SK-N-SH (cell line): ENCODE data around the gene TAF1B. TPM values are rescaled to one million over a fixed set of nuclear protein-coding genes. Genes with fewer than 3 reads are reported as not detected.

Source experiments
- CTCF ChIA-PET: fragments of 300-600, 350-600 bp; formaldehyde crosslinking; extraction: SDS; loops from one replicate; lab custom pipeline; 2021; lab: Yijun Ruan, JAX
- POLR2A ChIA-PET: fragments of 350-600 bp; sonication (Branson Sonifier 250); formaldehyde crosslinking; extraction: SDS; loops from one replicate; lab custom pipeline; 2020; ENCODE audit warnings: antibody characterized with exemption, inconsistent platforms; lab: Yijun Ruan, JAX
- DNase-seq: peaks from one replicate; pipeline ENCODE4 v3.0.0; 2012
- H2AFZ ChIP-seq: fragments of 200-600 bp; sonication (generic); 2 replicates; pipeline ENCODE4 v1.8.1; 2016; ENCODE audit warnings: antibody characterized with exemption, mild to moderate bottlenecking, low read depth
- H3F3A ChIP-seq: fragments of 200-600 bp; sonication (generic); replicated peaks from 2 replicates; pipeline ENCODE3; 2016; ENCODE audit warnings: antibody characterized with exemption, mild to moderate bottlenecking; ENCODE audit not compliant: insufficient read depth
- H3K27ac ChIP-seq, 2 experiments: fragments of 200-500 bp in 1 of 2; fragments of 200-600 bp in 1 of 2; sonication (Bioruptor generic) in 1 of 2; sonication (generic), shearing (Covaris generic) in 1 of 2; 2 replicates each; pipeline versions ENCODE4 v1.5.1 to v1.6.1; 2014 to 2016; ENCODE audit warnings: low read depth in 2 of 2, inconsistent platforms in 1 of 2, low read length in 1 of 2, mild to moderate bottlenecking in 1 of 2, mixed read lengths in 1 of 2
- H3K27me3 ChIP-seq: fragments of 200-600 bp; sonication (generic), shearing (Covaris generic); 2 replicates; pipeline ENCODE4 v1.6.1; 2016; ENCODE audit warnings: mixed run types; ENCODE audit not compliant: insufficient read depth
- H3K36me3 ChIP-seq, 2 experiments: fragments of 200-500 bp in 1 of 2; fragments of 200-600 bp in 1 of 2; sonication (Bioruptor generic) in 1 of 2; sonication (generic) in 1 of 2; replicated peaks in 1 of 2; 2 replicates each; pipeline versions ENCODE3 to v1.5.1; 2014 to 2016; ENCODE audit warnings: low read length in 1 of 2, mild to moderate bottlenecking in 1 of 2; ENCODE audit not compliant: insufficient read depth in 2 of 2, control insufficient read depth in 1 of 2
- H3K4me1 ChIP-seq, 2 experiments: fragments of 200-500 bp in 1 of 2; fragments of 200-600 bp in 1 of 2; sonication (Bioruptor generic) in 1 of 2; sonication (generic), shearing (Covaris generic) in 1 of 2; 2 replicates each; pipeline versions ENCODE4 v1.5.1 to v1.6.1; 2014 to 2016; ENCODE audit warnings: low read depth in 1 of 2, low read length in 1 of 2, mixed run types in 1 of 2; ENCODE audit not compliant: insufficient read depth in 2 of 2, control insufficient read depth in 1 of 2
- H3K4me2 ChIP-seq: fragments of 200-600 bp; sonication (generic), shearing (Covaris generic); 2 replicates; pipeline ENCODE4 v1.6.1; 2017; ENCODE audit warnings: mixed run types
- H3K4me3 ChIP-seq, 2 experiments: fragments of 200-500 bp in 1 of 2; fragments of 200-600 bp in 1 of 2; sonication (Bioruptor generic) in 1 of 2; sonication (generic), shearing (Covaris generic) in 1 of 2; 2 replicates each; pipeline versions ENCODE4 v1.5.1 to v1.8.1; 2014 to 2016; ENCODE audit warnings: low read depth in 2 of 2, inconsistent platforms in 1 of 2, low read length in 1 of 2, mild to moderate bottlenecking in 1 of 2, mixed read lengths in 1 of 2, moderate library complexity in 1 of 2
- H3K79me2 ChIP-seq: fragments of 200-600 bp; sonication (generic); 2 replicates; pipeline ENCODE4 v1.8.1; 2017; ENCODE audit warnings: mild to moderate bottlenecking; ENCODE audit not compliant: insufficient read depth
- H3K9ac ChIP-seq: fragments of 200-600 bp; sonication (generic); 2 replicates; pipeline ENCODE4 v1.6.1; 2017; ENCODE audit warnings: mixed run types
- H3K9me2 ChIP-seq: fragments of 200-600 bp; sonication (generic); 2 replicates; pipeline ENCODE4 v1.6.1; 2017; ENCODE audit warnings: mixed run types
- H3K9me3 ChIP-seq: fragments of 200-600 bp; sonication (generic); 2 replicates; pipeline ENCODE4 v1.6.1; 2017; ENCODE audit warnings: mixed run types, mild to moderate bottlenecking, moderate library complexity
- H4K20me1 ChIP-seq: fragments of 200-600 bp; sonication (generic); 2 replicates; pipeline ENCODE4 v1.6.1; 2017; ENCODE audit warnings: mild to moderate bottlenecking, mixed run types; ENCODE audit not compliant: insufficient read depth
- CHD2 ChIP-seq: fragments of 150-350 bp; IDR thresholded peaks from 2 replicates; pipeline ENCODE4 v1.6.1; 2018; ENCODE audit warnings: low read length; ENCODE audit not compliant: partially characterized antibody
- ELF1 ChIP-seq: IDR thresholded peaks from 2 replicates; pipeline ENCODE4 v1.4.0; 2012
- EP300 ChIP-seq, 2 experiments: IDR thresholded peaks; 2 replicates each; pipeline versions ENCODE4 v1.4.0 to v1.6.1; 2012; ENCODE audit warnings: borderline replicate concordance in 1 of 2, low read depth in 1 of 2, low read length in 1 of 2
- FOXJ3 ChIP-seq: sonication (generic); formaldehyde crosslinking; IDR thresholded peaks from 2 replicates; pipeline ENCODE4 v1.5.1; 2020; ENCODE audit warnings: mild to moderate bottlenecking, missing genetic modification reagents
- FOXM1 ChIP-seq: IDR thresholded peaks from 2 replicates; pipeline ENCODE4 v1.4.0; 2012; ENCODE audit warnings: low read depth, mild to moderate bottlenecking
- GABPA ChIP-seq: IDR thresholded peaks from 2 replicates; pipeline ENCODE4 v1.4.0; 2012; ENCODE audit warnings: low read depth, mild to moderate bottlenecking
- GATA2 ChIP-seq: sonication (generic); formaldehyde crosslinking; IDR thresholded peaks from 2 replicates; pipeline ENCODE4 v1.5.0; 2020; ENCODE audit warnings: mild to moderate bottlenecking, missing genetic modification reagents
- JUND ChIP-seq: IDR thresholded peaks from 2 replicates; pipeline ENCODE4 v1.4.0; 2012
- MEF2A ChIP-seq: IDR thresholded peaks from 2 replicates; pipeline ENCODE4 v1.4.0; 2012; ENCODE audit warnings: low read depth, borderline replicate concordance
- NFIC ChIP-seq: IDR thresholded peaks from 2 replicates; pipeline ENCODE4 v1.4.0; 2012; ENCODE audit warnings: borderline replicate concordance
- RFX5 ChIP-seq: IDR thresholded peaks from 2 replicates; pipeline ENCODE4 v1.6.1; 2012; ENCODE audit warnings: mild to moderate bottlenecking, improper control_type of control experiment, low read length
- RXRA ChIP-seq: IDR thresholded peaks from 2 replicates; pipeline ENCODE4 v1.4.0; 2012; ENCODE audit warnings: low read depth, mild to moderate bottlenecking, borderline replicate concordance
- TCF12 ChIP-seq: IDR thresholded peaks from 2 replicates; pipeline ENCODE4 v1.4.0; 2012
- WGBS: methylation state at CpG from one replicate; pipeline ENCODE4 v1.1.6; 2017; ENCODE audit warnings: low lambda C conversion rate; 5-methylcytosine and 5-hydroxymethylcytosine counted together
- polyA plus RNA-seq, 3 experiments: library from polyadenylated mRNA; depleted of rRNA; stranded (reverse); fragments of >200 nt; gene quantifications; 2 replicates each; pipeline ENCODE4 v1.2.3, GENCODE V29; 2012
- TF ChIP-seq, protein P1 (sequence below): IDR thresholded peaks from 2 replicates; pipeline ENCODE4 v1.4.0; 2012; ENCODE audit warnings: low read depth
- TF ChIP-seq, protein P2 (sequence below): IDR thresholded peaks from 2 replicates; pipeline ENCODE4; 2012
- TF ChIP-seq, protein P3 (sequence below): fragments of 150-350 bp; IDR thresholded peaks from 2 replicates; pipeline ENCODE4 v1.6.1; 2017; ENCODE audit warnings: antibody characterized with exemption, low read length, low read depth, borderline replicate concordance
- TF ChIP-seq, protein P4 (sequence below): IDR thresholded peaks from 2 replicates; pipeline ENCODE4 v1.6.1; 2012; ENCODE audit warnings: mild to moderate bottlenecking, low read depth, low read length, moderate library complexity
- TF ChIP-seq, protein P5 (sequence below): fragments of 200-600 bp; sonication (generic); IDR thresholded peaks from 2 replicates; pipeline ENCODE4 v1.6.1; 2017; ENCODE audit warnings: antibody characterized with exemption, mild to moderate bottlenecking, moderate library complexity

Gene TAF1B
- polyA plus RNA-seq, 1 of the 3 experiments (the other 2 are of a cell fraction), result 7.8 TPM

DNA sequence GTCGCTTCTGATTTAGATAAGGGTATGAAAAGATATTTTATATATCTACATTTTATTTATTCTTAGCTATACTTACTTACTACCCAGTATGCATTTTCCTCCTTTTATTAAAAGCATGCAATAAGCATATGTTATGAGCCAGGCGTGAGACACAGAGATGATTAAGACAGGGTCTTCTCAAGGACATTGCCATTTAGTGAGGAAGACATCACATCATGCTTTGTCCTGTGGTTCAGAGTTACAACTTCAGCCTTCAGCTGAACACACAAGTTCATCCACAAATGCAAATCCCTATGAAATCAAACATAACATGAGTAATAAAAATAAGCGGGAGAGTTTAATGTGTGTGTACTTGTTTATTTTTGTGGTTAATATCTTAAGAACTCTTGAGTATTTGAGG lies 138.4 kb downstream of the TAF1B start:
- no peaks in the 10 kb centered on the region for H3K79me2 ChIP-seq
- H3K4me2 ChIP-seq, result peak overlapping the region; percentile 54; the same call in 1 of the 2 replicates
- H3K9me3 ChIP-seq, result no peaks in the 10 kb centered on the region
- no peak overlapping the region for H2AFZ ChIP-seq
- no peak overlapping the region for H3K4me3 ChIP-seq
- no peak for DNase-seq
- peaks cover 34% of the 10 kb centered on the region for H3F3A ChIP-seq
- WGBS, result 89% methylated on average over 3 of the region's 3 CpGs
- CTCF ChIA-PET, result interaction anchor here (1.1 to 10.8 kb wide), 8 partner anchors 12 to 166 kb away, joined by 3 to 357 read pairs (median 80); partner anchors contain the start of gene KLF11
- H3K4me1 ChIP-seq, result peaks cover 14 to 22% of the 10 kb centered on the region in 2 experiments
- TF ChIP-seq FOXM1, result no peak
- TF ChIP-seq CHD2, result no peak
- TF ChIP-seq, protein P1, sequence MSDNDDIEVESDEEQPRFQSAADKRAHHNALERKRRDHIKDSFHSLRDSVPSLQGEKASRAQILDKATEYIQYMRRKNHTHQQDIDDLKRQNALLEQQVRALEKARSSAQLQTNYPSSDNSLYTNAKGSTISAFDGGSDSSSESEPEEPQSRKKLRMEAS, result no peak
- no peak for TF ChIP-seq RXRA
- TF ChIP-seq RFX5, result no peak
- TF ChIP-seq, protein P2, sequence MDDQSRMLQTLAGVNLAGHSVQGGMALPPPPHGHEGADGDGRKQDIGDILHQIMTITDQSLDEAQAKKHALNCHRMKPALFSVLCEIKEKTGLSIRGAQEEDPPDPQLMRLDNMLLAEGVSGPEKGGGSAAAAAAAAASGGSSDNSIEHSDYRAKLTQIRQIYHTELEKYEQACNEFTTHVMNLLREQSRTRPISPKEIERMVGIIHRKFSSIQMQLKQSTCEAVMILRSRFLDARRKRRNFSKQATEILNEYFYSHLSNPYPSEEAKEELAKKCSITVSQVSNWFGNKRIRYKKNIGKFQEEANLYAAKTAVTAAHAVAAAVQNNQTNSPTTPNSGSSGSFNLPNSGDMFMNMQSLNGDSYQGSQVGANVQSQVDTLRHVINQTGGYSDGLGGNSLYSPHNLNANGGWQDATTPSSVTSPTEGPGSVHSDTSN, result no peak
- no peak for TF ChIP-seq MEF2A
- TF ChIP-seq GATA2 (CRISPR knock-in tag), result no peak
- no peak for TF ChIP-seq JUND
- TF ChIP-seq, protein P3, sequence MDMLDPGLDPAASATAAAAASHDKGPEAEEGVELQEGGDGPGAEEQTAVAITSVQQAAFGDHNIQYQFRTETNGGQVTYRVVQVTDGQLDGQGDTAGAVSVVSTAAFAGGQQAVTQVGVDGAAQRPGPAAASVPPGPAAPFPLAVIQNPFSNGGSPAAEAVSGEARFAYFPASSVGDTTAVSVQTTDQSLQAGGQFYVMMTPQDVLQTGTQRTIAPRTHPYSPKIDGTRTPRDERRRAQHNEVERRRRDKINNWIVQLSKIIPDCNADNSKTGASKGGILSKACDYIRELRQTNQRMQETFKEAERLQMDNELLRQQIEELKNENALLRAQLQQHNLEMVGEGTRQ, result no peak
- no peak for TF ChIP-seq EP300 (IDR thresholded peaks at IDR 0.05; ENCODE audit: borderline replicate concordance in 1 of 2, low read depth in 1 of 2, low read length in 1 of 2)
- no peak for TF ChIP-seq GABPA
- TF ChIP-seq ELF1, result no peak
- no peak for TF ChIP-seq NFIC
- peak overlapping the region; percentile 63 to 74; a peak in 3 of 4 replicates for H3K27ac ChIP-seq
- H3K9ac ChIP-seq, result no peak overlapping the region
- H3K27me3 ChIP-seq, result no peaks in the 10 kb centered on the region
- H3K36me3 ChIP-seq, result no peaks in the 10 kb centered on the region
- no peaks in the 10 kb centered on the region for H3K9me2 ChIP-seq
- H4K20me1 ChIP-seq, result no peaks in the 10 kb centered on the region
- POLR2A ChIA-PET, result interaction anchor here (1.1 kb wide), 1 partner anchor 351 kb away, joined by 3 read pairs; the partner anchor contains the start of gene YWHAQ

DNA sequence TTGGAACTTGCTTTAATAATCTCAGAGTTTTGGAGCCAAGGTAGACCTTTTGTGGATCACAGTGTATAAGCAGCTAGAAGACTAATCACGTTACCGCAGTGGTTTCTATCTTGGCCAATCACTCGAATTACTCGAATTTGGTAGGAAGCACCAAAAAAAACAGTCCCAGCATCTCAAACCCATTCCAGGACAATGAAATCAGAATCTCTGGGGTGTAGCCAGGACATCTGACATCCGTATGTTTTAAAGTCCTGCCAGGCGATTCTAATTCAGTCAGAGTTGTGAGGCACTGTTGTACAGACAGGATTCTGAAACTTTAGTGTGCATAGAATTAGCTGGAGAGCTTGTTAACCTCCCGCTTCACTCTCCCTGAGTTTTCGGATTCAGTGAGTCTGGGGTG lies 139.0 kb downstream of the TAF1B start:
- H3K79me2 ChIP-seq, result no peaks in the 10 kb centered on the region
- ChIA-PET POLR2A (no interaction called here), CTCF (interaction anchor here (1.7 to 10.8 kb wide), 10 partner anchors 7 to 182 kb away, joined by 4 to 357 read pairs (median 58); partner anchors contain the start of gene KLF11)
- no peaks in the 10 kb centered on the region for H3K36me3 ChIP-seq
- H3K4me3 ChIP-seq, result no peak overlapping the region
- peaks cover 14 to 22% of the 10 kb centered on the region in 2 experiments for H3K4me1 ChIP-seq
- 32% methylated on average over 8 of the region's 8 CpGs for WGBS
- no peaks in the 10 kb centered on the region for H3K9me3 ChIP-seq
- peak overlapping the region; percentile 54; the same call in 1 of the 2 replicates for H3K4me2 ChIP-seq
- no peak for DNase-seq
- peaks cover 31% of the 10 kb centered on the region for H3F3A ChIP-seq
- no peaks in the 10 kb centered on the region for H4K20me1 ChIP-seq
- H3K27ac ChIP-seq, result peak overlapping the region; percentile 50 to 74; a peak in 3 of 4 replicates
- H2AFZ ChIP-seq, result no peak overlapping the region
- no peaks in the 10 kb centered on the region for H3K9me2 ChIP-seq
- H3K27me3 ChIP-seq, result no peaks in the 10 kb centered on the region
- H3K9ac ChIP-seq, result no peak overlapping the region
- TF ChIP-seq FOXJ3 (CRISPR knock-in tag) (no peak), TCF12 (peak; percentile 98), FOXM1 (0 out of 2 replicates have a peak, but pooled peaks have one; percentile 54), GATA2 (CRISPR knock-in tag) (no peak), NFIC (peak; percentile 88), ELF1 (no peak), MEF2A (peak; percentile 70; the same call in 1 of the 2 replicates), CHD2 (no peak), EP300 (IDR thresholded peaks at IDR 0.05; ENCODE audit: borderline replicate concordance in 1 of 2, low read depth in 1 of 2, low read length in 1 of 2) (peak in 1 of 2 experiments; percentile 88; a peak in 1 of 4 replicates)
- TF ChIP-seq, protein P1, result peak; percentile 85
- TF ChIP-seq, protein P4, sequence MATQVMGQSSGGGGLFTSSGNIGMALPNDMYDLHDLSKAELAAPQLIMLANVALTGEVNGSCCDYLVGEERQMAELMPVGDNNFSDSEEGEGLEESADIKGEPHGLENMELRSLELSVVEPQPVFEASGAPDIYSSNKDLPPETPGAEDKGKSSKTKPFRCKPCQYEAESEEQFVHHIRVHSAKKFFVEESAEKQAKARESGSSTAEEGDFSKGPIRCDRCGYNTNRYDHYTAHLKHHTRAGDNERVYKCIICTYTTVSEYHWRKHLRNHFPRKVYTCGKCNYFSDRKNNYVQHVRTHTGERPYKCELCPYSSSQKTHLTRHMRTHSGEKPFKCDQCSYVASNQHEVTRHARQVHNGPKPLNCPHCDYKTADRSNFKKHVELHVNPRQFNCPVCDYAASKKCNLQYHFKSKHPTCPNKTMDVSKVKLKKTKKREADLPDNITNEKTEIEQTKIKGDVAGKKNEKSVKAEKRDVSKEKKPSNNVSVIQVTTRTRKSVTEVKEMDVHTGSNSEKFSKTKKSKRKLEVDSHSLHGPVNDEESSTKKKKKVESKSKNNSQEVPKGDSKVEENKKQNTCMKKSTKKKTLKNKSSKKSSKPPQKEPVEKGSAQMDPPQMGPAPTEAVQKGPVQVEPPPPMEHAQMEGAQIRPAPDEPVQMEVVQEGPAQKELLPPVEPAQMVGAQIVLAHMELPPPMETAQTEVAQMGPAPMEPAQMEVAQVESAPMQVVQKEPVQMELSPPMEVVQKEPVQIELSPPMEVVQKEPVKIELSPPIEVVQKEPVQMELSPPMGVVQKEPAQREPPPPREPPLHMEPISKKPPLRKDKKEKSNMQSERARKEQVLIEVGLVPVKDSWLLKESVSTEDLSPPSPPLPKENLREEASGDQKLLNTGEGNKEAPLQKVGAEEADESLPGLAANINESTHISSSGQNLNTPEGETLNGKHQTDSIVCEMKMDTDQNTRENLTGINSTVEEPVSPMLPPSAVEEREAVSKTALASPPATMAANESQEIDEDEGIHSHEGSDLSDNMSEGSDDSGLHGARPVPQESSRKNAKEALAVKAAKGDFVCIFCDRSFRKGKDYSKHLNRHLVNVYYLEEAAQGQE, result no peak
- TF ChIP-seq, protein P5, sequence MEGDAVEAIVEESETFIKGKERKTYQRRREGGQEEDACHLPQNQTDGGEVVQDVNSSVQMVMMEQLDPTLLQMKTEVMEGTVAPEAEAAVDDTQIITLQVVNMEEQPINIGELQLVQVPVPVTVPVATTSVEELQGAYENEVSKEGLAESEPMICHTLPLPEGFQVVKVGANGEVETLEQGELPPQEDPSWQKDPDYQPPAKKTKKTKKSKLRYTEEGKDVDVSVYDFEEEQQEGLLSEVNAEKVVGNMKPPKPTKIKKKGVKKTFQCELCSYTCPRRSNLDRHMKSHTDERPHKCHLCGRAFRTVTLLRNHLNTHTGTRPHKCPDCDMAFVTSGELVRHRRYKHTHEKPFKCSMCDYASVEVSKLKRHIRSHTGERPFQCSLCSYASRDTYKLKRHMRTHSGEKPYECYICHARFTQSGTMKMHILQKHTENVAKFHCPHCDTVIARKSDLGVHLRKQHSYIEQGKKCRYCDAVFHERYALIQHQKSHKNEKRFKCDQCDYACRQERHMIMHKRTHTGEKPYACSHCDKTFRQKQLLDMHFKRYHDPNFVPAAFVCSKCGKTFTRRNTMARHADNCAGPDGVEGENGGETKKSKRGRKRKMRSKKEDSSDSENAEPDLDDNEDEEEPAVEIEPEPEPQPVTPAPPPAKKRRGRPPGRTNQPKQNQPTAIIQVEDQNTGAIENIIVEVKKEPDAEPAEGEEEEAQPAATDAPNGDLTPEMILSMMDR, result no peak
